GM19351 (cell line): ENCODE results near the gene GPSM1.

Source experiments
- ATAC-seq: cut with Tn5 transposase; IDR thresholded peaks from one replicate; pipeline ENCODE4 v1.9.1; 2021; ENCODE audit warnings: mild to moderate bottlenecking, moderate library complexity; ENCODE audit not compliant: unreplicated experiment

The GPSM1 gene

DNA sequence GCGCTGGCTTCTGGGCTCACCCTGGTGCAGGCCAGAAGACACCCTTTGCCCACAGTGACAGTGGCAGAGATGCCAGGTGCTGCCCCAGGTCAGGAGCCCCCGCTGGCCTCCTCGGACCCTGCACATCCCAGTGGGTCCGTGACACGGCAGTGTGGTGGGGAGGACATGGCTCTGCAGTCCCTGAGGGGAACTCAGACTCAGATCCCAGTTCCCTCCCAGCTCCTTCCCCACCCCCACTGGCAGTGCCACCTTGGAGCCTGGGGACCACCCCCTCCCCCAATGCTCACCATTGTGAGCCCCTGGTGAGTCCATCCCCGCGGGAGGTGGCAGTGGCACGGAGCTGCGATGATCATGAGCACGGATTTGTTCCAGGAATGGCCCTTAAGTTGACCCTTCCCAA lies 22.9 kb upstream of the GPSM1 start:
- no peak for ATAC-seq

DNA sequence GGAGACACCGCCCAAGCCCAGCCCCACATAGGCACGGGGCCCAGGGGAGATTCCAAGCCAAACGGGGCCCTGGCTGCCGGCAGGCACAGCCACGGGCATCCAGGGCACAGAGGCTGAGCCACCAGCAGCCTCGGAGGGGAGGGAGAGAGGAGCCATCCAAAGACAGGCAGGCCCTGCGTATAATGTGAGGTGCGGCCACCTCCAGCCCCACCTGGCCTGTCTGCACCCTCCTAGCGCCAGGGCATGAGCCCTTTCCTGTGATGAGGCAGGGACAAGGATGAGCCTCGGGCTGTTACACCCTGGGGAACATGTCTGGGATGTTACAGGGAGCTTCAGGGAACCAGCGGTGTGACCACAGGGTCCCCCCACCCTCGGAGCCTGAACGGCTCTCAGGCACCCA lies 22.4 kb upstream of the GPSM1 start:
- ATAC-seq = no peak

DNA sequence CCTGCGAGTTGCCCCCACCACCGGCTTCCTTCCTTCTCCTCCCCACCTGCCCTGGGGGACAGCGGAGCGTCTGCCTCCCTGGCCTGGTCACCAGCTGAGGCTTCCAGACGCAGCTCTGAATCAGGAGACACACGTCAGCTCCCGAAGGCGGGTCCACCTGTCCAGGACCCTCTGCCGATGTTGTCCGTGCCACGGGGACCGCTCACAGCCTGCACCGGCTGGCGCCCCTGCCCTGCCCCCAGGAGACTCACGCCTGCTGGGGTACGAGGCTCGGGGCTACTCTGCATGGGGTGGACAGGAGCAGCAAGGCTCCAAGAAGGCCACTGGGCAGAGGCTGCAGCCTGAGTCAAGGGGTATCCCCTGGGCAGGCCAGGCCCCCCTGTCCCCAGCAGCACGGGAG lies 21.5 kb upstream of the GPSM1 start:
- no peak for ATAC-seq

DNA sequence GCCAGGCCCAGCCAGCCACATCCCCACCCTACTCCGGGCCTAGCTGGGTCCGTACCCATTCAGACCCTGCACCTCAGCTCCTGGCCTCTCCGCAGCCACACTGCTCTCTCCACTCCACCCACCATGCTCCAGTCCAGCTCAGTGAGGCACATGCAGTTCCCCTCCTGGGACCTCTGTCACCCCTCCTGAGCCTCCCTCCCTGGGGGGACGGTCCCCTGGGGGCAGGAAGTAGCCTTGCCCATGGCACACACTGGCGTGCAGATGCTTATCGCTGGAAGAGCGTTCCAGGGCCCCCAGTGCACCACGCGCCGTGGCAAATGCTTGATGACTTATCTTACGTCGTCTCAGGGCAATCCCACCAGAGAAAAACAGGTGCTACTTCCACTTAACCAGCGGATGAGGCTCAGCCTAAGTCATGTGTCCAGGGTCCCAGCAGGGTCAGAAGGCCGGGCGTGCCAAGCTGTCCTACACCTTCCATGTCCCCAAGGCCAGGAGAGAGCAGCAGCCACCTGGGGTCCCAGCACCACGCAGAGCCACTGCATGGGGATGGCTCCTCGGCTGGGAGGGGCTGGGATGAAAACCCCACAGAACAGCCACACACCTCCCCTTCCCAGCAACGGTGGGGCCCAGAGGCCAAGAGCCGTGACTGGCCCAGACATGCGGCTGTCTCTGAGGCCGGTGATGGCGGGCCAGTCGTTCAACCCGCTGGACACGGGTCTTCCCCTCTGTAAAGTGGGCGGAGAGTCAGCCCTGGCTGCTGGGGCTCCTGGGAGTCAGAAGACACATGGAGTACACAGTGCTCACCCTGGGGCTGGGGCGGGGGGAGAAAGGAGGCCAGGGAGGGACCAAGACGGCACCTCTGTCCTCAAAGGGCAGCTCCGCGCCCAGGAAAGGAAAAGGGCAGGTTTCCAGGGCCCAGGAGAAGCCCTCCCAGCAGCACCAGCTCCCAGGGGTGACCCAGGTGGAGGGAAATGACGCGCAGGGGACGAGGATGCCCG lies 20.8 kb upstream of the GPSM1 start:
- ATAC-seq = no peak

DNA sequence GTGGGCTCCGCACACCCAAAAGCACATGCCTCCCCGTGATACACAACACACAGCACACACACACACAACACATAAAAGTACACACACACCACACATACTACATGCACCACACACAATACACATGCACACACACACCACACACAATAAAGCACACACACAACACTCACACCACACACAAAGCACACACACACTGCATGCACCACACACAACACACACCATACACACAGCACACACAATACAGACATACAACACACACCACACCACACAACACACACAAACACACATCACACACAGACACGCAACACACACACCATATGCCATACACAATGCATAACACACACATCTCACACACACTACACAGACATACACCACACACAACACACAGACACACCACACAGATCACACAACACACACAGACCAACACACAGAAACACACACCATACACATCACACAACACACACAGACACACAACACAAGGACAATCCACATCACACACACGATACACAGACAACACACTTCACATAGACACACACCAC lies 20.1 kb upstream of the GPSM1 start:
- no peak for ATAC-seq

DNA sequence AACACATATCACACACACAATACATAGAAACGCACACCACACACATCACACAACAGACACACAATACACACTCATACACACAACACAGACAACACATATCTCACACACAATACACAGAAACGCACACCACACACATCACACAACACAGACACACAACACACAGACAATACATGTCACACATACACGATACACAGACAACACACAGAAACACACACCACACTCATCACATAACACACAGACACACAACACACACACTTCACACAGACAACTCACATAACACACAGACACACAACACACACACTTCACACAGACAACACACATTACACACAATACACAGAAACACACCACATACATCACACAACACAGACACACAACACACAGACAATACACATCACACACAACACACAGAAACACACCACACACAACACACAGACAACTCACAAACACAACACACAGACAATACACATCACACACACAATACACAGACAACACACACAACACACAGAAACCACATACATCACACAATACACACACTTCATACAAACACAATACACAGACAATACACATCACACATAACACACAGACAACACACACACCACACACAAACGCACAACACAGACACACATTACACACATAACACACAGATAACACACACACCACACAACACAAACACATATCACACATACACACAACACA lies 19.2 kb upstream of the GPSM1 start:
- no peak for ATAC-seq

DNA sequence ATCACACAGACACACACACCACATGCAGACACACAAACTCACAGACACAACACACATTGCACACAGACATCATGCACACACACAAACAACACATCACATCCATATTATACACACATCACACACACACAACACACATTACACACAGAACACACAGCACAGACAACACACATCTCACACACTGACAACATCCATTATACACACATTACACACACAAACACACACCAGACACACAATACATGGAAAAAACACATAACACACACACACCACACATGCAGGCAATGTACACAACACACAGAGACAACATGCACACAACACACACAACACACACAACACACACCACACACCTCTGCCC lies 18.7 kb upstream of the GPSM1 start:
- no peak for ATAC-seq

DNA sequence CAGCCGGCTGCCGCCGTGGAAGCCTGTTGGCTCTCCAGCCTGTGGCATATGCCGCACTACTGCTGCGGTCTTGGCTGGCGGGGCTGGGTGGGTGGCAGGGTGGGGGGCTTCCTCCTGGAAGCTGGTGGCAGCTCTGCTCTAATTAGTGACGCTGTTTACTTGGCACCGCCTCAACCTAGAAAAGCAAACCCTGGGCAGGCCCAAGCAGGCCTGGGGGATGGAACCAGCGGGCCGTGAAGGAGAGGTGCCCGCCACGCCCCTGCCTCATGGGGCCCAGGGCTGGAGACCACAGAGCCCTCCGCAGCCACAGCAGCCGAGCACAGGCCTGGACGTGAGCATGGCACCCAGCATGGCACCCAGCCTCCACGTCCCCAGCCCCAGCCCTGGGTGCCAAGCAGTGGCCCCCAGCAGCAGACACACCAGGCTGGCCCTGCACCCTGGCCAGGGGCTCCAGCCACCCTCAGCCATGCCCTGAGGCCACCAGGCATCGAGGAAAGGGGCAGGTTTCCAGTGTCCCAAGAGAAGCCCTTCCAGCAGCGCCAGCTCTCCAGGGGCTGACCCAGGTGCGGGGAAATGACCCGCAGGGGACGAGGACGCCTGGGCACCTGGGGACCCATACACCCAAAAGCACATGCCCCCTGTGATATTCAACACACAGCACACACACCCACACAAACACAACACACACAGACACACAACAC lies 18.1 kb upstream of the GPSM1 start:
- no peak for ATAC-seq

DNA sequence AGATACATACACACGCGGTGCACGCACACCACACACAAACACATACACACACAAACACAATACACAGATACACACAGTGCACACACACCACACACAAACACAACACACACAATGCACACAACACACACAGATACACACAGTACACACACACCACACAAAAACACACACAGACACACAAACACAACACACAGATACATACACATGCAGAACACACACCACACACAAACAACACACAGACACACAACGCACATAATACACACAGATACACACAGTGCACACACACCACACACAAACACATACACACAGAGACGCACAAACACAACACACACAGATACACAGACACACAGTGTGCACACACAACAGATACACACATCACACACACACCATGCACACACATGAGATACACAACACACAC lies 17.5 kb upstream of the GPSM1 start:
- ATAC-seq = no peak

DNA sequence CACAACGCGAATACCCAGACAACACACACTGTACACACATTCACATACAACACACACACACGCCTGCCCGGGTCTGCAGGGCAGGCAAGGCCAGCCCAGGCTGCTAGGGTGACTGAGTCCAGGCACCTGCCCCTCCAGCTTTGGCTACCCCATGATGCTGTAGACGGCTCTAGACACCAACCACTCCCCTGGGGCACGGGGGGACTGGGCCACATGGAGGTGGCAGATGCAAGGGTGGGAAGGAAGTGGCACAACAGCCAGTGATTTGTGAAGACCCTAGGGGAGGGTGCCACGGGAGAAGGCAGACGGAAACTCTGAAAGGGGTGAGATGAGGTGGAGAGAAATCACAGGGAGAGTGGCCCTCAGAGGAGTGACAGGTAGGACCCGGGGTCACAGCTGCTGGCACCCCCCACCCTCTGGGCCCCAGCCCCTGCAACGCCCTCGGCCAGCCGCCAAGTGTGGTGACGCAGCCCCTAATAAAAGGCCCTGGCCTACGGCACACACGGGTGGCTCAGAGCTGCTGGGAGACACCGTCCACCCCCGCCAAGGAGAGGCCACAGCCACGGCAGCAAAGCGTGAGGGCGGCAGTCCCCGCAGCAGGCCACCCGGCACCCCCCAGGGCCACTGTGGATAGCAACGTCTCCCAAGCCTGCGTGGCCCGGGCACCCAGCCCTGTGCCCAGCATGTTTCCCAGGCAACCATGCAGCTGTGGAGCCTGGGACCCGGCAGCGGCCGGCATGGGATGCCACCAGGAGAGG lies 16.9 kb upstream of the GPSM1 start:
- ATAC-seq = no peak

DNA sequence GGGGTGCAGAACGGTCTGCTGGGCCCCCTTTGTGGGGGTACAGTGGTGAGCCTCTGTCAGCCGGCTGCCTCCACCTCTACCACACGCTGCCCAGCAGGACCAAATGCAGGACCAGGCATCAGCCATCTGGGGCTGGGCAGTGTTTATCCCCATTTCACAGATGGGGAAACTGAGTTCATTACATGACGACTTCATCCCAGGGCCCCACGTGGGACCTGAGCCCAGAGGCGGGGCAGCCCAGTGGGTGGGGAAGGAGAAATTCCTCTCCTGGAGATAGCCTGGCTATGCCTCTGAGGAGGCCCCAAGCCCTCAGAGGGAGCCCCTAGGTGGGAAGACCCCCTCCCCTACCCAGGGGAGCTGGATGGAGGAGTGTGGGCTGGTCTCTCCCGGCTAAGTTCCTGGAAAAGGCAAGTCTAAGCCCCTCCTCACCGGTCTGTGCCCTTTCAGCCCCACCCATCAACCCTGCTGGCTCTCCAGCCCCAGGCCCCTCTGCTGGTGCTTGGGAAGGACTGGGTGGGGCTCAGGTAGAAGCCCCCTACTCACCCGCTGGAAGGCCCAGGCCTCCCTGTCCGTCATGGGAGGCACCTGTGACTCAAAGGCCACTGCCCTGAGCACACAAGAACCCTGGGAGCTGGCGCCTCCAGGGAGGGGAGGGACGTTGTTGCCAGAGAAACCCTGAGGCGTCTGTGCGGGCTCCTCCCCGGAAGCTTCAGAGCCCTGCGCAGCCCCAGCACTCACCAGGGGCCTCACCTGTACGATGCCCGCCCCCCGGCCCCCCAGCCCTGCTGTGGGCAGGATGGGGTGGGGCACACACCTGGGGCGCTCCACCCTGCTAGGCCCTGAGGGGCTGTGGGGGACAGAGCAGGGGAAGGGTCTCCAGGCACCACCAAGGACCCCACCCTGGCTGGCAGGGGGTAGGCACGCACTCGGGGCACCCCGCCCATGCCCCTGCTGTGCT lies 16.0 kb upstream of the GPSM1 start:
- ATAC-seq = no peak

DNA sequence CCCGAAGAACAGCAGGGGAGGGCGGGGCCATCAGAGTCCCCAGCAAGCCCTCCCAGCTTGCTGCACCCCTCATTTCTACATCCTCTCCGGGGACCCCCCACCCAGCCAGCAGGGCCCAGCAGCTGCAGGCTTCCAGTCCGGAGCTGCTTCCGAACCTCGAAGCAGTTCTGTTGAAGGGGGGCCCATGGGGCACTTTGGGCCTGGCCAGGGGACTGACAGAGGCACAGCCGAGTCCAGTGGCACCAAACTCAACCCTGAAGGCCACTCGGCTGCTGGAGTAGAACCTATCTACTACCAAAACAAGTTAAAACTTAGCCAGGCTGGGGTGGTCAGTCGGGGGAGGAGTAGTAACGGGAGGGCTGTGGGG lies 15.3 kb upstream of the GPSM1 start:
- no peak for ATAC-seq

DNA sequence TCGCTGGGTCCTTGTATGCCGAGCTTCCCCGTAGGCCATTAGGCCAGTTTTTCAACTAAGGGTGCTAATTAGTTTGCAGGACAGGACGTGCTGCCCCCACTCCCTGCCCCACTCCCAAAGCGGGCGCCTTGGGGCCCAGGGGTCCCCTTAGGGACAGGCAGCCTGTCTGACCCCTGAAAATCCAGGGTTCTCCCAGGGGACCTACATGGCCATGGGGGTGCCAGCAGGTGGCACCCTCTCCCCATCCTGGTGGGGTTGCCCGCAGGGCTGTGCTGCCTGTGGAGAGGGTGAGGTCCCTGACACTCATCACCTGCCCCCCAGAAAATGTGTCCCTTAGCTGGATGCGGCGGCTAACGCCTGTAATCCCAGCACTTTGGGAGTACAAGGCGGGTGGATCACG lies 14.9 kb upstream of the GPSM1 start:
- no peak for ATAC-seq

DNA sequence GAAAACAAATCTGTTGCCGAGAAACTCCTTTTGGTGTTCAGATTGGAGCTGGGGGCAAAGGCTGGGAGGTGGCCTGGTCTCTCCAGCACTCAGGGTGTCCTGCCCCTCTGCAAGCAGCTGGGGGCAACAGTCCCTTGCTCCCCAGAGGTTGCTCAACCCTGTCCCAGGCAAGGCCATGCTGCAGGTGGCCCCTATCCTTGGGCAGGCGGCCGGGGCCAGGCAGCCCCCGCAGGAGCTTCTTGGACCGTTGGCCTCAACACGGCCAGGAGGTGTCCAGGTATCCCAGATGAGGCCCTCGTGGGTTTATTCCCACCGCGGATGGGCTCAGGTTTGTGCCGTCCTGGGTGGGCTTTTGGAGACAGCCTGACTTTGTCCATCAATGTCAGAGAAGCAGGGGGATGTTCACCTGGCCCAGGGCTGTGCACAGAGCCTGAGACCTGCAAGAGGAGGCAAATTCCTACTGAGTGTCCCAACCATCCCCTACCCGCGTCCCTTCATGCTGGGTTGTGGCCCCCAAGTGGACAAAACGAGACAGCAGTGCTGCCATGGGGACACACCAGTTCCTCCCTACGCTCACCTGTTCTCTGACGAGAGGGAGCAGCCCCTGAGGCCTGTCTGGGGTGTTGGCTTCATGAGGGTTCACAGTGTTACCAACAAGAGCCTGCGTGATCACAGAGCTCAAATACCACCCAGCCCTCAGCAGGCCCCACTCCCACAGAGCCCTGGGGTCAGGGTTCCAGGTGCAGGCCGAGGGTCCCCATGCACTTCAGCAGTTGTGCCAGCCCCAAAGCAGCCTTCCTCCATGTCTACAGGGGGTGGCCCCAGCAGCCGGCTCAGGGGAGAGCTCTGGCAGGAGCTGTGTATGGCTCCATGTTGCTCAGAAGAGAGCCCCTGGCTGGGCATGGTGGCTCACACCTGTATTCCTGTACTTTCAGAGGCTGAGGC lies 14.0 kb upstream of the GPSM1 start:
- no peak for ATAC-seq

DNA sequence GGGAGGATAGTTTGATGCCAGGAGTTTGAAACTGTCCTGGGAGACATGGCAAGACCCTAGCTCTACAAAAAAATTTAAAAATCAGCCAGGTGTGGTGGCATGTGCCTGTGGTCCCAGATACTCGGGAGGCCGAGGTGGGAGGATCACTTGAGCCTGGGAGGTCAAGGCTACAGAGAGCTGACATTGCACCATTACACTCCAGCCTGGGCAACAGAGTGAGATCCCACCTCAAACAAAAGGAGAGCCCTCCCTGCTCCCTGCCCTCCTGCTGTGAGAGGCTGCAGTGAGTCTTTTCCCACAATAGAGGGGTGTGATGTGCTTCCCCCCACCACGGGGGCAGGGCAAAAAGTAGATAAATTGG lies 13.3 kb upstream of the GPSM1 start:
- ATAC-seq = no peak

DNA sequence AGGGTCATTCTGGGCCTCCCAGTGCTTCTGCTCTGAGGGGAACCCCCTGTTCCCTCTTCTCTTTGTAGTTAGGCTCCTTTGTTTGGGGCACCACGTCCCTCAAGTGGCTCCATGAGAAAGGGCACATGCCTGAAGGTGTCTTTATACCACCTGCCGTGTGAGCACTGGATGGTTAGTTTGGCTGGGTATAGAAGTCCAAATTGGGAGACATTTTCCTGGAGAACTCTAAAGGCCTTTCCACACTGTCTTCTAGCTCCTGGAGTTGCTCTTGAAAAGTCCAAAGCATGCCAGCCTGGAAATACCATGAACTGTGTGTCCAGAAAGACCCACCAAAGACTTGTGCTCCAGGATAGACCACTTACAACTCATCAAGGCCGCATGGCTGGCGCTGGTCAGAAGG lies 12.4 kb upstream of the GPSM1 start:
- no peak for ATAC-seq

DNA sequence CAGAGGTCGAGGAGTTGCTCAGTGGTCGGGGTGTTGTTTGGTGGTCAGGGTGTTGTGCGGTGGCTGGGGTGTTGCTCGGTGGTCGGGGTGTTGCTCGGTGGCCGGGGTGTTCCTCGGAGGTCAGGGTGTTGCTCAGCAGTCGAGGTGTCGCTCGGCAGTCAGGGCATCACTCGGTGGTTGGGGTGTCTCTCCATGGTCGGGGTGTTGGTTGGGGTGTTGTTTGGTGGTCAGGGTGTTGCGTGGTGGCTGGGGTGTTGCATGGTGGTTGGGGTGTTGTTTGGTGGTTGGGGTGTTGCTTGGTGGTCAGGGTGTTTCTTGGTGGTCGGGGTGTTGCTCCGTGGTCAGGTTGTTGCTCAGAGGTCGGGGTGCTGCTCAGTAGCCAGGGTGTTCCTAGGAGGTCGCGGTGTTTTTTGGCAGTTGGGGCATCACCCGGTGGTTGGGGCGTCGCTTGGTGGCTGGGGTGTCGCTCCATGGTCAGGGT lies 11.0 kb upstream of the GPSM1 start:
- no peak for ATAC-seq

DNA sequence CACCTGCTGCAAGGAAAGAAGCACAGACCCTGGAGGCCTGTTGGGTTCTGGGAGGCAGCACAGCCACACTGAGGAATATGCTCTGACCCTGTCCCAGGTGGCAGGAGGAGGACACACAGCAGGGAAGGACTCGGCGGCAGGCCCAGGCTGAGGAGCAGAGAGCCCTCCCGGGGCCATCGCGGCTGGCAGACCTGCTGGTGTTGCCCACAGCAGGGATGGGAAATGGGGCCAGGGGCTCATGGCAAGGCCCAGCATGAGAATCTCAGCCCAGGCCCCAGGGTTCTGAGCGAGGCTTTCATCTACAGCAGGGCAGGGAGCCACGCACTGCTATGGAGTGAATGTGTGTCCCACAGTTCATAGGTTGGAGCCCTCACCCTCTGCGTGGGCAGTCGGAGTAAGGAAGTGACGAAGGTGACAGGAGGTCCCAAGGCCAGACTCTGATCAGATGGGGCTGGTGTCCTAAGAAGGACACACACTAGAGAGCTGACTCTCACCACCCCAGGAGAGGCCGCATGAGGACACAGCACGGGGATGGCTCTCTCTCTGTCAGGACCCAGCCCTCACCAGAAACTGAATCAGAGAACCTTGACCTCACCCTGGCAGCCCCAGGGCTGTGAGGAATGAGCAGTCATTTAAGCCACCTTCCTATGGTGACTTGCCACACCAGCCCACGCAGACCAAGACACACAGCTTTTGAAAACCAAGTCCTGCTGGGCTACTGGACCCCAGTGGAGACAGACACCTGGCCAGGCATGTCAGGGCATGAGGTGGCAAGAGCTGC lies 10.3 kb upstream of the GPSM1 start:
- no peak for ATAC-seq
